K562 (cell line): ENCODE results near the gene NOP58. TPM values are rescaled to one million over a fixed set of nuclear protein-coding genes. Genes with fewer than 3 reads are reported as not detected.

Source experiments
- ATF1 ChIP-seq, 2 experiments: fragments of 450-650 bp in 1 of 2; IDR thresholded peaks; 2 replicates each; pipeline ENCODE4 v1.6.1; 2016; ENCODE audit warnings: missing compliant biosample characterization in 1 of 2, missing genetic modification characterization in 1 of 2
- BRF1 ChIP-seq: IDR thresholded peaks from 3 replicates; pipeline ENCODE4 v1.6.1; 2011; ENCODE audit warnings: borderline replicate concordance, mild to moderate bottlenecking; ENCODE audit not compliant: insufficient read length; ENCODE audit errors: extremely low read depth
- E2F3 ChIP-seq: fragments of 250-450 bp; sonication (Bioruptor Pico); IDR thresholded peaks from 2 replicates; pipeline ENCODE4 v1.4.0; 2020; ENCODE audit warnings: mild to moderate bottlenecking
- EHMT2 ChIP-seq: fragments of 450-650 bp; IDR thresholded peaks from 2 replicates; pipeline ENCODE4 v1.6.1; 2018; ENCODE audit warnings: antibody characterized with exemption
- FOXK1 ChIP-seq: sonication (generic); formaldehyde crosslinking; IDR thresholded peaks from 2 replicates; pipeline ENCODE4 v1.8.0; 2022; ENCODE audit warnings: missing genetic modification reagents, mild to moderate bottlenecking, borderline replicate concordance
- GTF2A2 ChIP-seq: IDR thresholded peaks from 2 replicates; pipeline ENCODE4 v1.6.1; 2016; ENCODE audit warnings: mild to moderate bottlenecking, missing genetic modification characterization, missing compliant biosample characterization
- HCFC1 ChIP-seq: IDR thresholded peaks from 2 replicates; pipeline ENCODE4 v1.6.1; 2012; ENCODE audit warnings: low read depth, low read length, improper control_type of control experiment
- KHSRP ChIP-seq: fragments of 450-650 bp; IDR thresholded peaks from 2 replicates; pipeline ENCODE4 v1.6.1; 2017
- NCOA1 ChIP-seq: fragments of 450-650 bp; IDR thresholded peaks from 2 replicates; pipeline ENCODE4 v1.6.1; 2016; ENCODE audit warnings: low read depth
- NFRKB ChIP-seq: fragments of 450-650 bp; IDR thresholded peaks from 2 replicates; pipeline ENCODE4 v1.6.1; 2016; ENCODE audit warnings: low read depth
- RBM17 ChIP-seq: fragments of 200-400 bp; formaldehyde crosslinking; IDR thresholded peaks from 2 replicates; pipeline ENCODE4 v1.6.1; 2017; ENCODE audit warnings: low read depth, mild to moderate bottlenecking, low read length, borderline replicate concordance
- SIN3A ChIP-seq, 2 experiments: fragments of 150-350 bp in 1 of 2; IDR thresholded peaks; 2 replicates each; pipeline ENCODE4 v1.6.1; 2011 to 2016; ENCODE audit warnings: borderline replicate concordance in 2 of 2, low read depth in 2 of 2, low read length in 2 of 2, mild to moderate bottlenecking in 2 of 2, moderate library complexity in 2 of 2; ENCODE audit not compliant: control insufficient read depth in 1 of 2
- SLC30A9 ChIP-seq: fragments of 250-450 bp; sonication (Bioruptor Pico); IDR thresholded peaks from 2 replicates; pipeline ENCODE4 v1.8.0; 2022; ENCODE audit warnings: mild to moderate bottlenecking, moderate library complexity
- TRIM28 ChIP-seq: fragments of 450-650 bp; IDR thresholded peaks from 2 replicates; pipeline ENCODE4 v1.6.1; 2017
- ZNF766 ChIP-seq: fragments of 200-800 bp; sonication (Bioruptor generic); conservative IDR thresholded peaks from 2 replicates; pipeline ENCODE4 v1.6.1; 2016; ENCODE audit warnings: missing genetic modification characterization, missing compliant biosample characterization
- polyA plus RNA-seq, 8 experiments: library from polyadenylated mRNA; depleted of rRNA in 4 of 8; stranded (reverse) in 5 of 8; unstranded in 3 of 8; fragments of >200 nt; fragmentation: Nextera tagmentation in 2 of 8; fragmentation: Illumina TruSeq in 1 of 8; extraction: Ambion mirVana in 2 of 8; extraction: Trizol in 1 of 8; gene quantifications; 2 replicates each; pipeline versions ENCODE4 v1.2.1 to v1.2.3, GENCODE V29; 2011 to 2014; ENCODE audit warnings: inconsistent platforms in 1 of 8, missing spikeins in 1 of 8
- total RNA-seq, 7 experiments: library from RNA; depleted of rRNA in 6 of 7; stranded (reverse); fragments of >200 nt in 6 of 7; fragmentation: Illumina TruSeq in 2 of 7; extraction: Trizol in 2 of 7; gene quantifications; 2 replicates each; pipeline versions ENCODE4 v1.2.1 to v1.2.3, GENCODE V29; 2011 to 2021; ENCODE audit warnings: low replicate concordance in 1 of 7
- TF ChIP-seq, protein P1 (sequence below): sonication (generic); formaldehyde crosslinking; IDR thresholded peaks from 2 replicates; pipeline ENCODE4 v1.8.0; 2023; ENCODE audit warnings: missing genetic modification reagents, mild to moderate bottlenecking, borderline replicate concordance
- TF ChIP-seq, protein P2 (sequence below): fragments of 250-450 bp; sonication (Bioruptor Pico); IDR thresholded peaks from 2 replicates; pipeline ENCODE4 v1.4.0; 2020
- TF ChIP-seq, protein P3 (sequence below): fragments of 250-450 bp; sonication (Bioruptor Pico); IDR thresholded peaks from 2 replicates; pipeline ENCODE4 v1.5.0; 2020; ENCODE audit warnings: mild to moderate bottlenecking, borderline replicate concordance

NOP58 gene
- total and polyA plus RNA-seq, 9 of the 15 experiments (the other 6 are each of a cell fraction or from before 2014, with no cell fraction given) = 132 to 332 (median 208) TPM

GRCh38 chr2:202238234-202239197 is 27.0 kb upstream of the NOP58 start, which contains the start of gene SUMO1 (continued):
- TF ChIP-seq, protein P1, sequence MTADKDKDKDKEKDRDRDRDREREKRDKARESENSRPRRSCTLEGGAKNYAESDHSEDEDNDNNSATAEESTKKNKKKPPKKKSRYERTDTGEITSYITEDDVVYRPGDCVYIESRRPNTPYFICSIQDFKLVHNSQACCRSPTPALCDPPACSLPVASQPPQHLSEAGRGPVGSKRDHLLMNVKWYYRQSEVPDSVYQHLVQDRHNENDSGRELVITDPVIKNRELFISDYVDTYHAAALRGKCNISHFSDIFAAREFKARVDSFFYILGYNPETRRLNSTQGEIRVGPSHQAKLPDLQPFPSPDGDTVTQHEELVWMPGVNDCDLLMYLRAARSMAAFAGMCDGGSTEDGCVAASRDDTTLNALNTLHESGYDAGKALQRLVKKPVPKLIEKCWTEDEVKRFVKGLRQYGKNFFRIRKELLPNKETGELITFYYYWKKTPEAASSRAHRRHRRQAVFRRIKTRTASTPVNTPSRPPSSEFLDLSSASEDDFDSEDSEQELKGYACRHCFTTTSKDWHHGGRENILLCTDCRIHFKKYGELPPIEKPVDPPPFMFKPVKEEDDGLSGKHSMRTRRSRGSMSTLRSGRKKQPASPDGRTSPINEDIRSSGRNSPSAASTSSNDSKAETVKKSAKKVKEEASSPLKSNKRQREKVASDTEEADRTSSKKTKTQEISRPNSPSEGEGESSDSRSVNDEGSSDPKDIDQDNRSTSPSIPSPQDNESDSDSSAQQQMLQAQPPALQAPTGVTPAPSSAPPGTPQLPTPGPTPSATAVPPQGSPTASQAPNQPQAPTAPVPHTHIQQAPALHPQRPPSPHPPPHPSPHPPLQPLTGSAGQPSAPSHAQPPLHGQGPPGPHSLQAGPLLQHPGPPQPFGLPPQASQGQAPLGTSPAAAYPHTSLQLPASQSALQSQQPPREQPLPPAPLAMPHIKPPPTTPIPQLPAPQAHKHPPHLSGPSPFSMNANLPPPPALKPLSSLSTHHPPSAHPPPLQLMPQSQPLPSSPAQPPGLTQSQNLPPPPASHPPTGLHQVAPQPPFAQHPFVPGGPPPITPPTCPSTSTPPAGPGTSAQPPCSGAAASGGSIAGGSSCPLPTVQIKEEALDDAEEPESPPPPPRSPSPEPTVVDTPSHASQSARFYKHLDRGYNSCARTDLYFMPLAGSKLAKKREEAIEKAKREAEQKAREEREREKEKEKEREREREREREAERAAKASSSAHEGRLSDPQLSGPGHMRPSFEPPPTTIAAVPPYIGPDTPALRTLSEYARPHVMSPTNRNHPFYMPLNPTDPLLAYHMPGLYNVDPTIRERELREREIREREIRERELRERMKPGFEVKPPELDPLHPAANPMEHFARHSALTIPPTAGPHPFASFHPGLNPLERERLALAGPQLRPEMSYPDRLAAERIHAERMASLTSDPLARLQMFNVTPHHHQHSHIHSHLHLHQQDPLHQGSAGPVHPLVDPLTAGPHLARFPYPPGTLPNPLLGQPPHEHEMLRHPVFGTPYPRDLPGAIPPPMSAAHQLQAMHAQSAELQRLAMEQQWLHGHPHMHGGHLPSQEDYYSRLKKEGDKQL = no peak
- TF ChIP-seq GTF2A2 (tag) (no peak), EHMT2 (0 out of 2 replicates have a peak, but pooled peaks have one; percentile 17), KHSRP (no peak), FOXK1 (CRISPR knock-in tag) (no peak), RBM17 (no peak), BRF1 (no peak), ATF1 (CRISPR knock-in tag; IDR thresholded peaks at IDR 0.05) (no peak), ATF1 (tag; IDR thresholded peaks at IDR 0.05) (peak; percentile 87), NFRKB (peak; percentile 63), NCOA1 (no peak), E2F3 (CRISPR knock-in tag) (peak; percentile 72; the same call in 1 of the 2 replicates), ZNF766 (no peak), TRIM28 (0 out of 2 replicates have a peak, but pooled peaks have one; percentile 29), SLC30A9 (CRISPR knock-in tag) (no peak), HCFC1 (0 out of 2 replicates have a peak, but pooled peaks have one; percentile 36), SIN3A (IDR thresholded peaks at IDR 0.05; ENCODE audit: borderline replicate concordance in 2 of 2, control insufficient read depth in 1 of 2, low read depth in 2 of 2, low read length in 2 of 2) (peak; percentile 13 to 16; a peak in 1 of 4 replicates)
- TF ChIP-seq, protein P2, sequence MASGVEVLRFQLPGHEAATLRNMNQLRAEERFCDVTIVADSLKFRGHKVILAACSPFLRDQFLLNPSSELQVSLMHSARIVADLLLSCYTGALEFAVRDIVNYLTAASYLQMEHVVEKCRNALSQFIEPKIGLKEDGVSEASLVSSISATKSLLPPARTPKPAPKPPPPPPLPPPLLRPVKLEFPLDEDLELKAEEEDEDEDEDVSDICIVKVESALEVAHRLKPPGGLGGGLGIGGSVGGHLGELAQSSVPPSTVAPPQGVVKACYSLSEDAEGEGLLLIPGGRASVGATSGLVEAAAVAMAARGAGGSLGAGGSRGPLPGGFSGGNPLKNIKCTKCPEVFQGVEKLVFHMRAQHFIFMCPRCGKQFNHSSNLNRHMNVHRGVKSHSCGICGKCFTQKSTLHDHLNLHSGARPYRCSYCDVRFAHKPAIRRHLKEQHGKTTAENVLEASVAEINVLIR (CRISPR knock-in tag) = peak; percentile 75
- TF ChIP-seq, protein P3, sequence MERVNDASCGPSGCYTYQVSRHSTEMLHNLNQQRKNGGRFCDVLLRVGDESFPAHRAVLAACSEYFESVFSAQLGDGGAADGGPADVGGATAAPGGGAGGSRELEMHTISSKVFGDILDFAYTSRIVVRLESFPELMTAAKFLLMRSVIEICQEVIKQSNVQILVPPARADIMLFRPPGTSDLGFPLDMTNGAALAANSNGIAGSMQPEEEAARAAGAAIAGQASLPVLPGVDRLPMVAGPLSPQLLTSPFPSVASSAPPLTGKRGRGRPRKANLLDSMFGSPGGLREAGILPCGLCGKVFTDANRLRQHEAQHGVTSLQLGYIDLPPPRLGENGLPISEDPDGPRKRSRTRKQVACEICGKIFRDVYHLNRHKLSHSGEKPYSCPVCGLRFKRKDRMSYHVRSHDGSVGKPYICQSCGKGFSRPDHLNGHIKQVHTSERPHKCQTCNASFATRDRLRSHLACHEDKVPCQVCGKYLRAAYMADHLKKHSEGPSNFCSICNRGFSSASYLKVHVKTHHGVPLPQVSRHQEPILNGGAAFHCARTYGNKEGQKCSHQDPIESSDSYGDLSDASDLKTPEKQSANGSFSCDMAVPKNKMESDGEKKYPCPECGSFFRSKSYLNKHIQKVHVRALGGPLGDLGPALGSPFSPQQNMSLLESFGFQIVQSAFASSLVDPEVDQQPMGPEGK (CRISPR knock-in tag) = no peak
